ENCODE measurements around the gene TGFB3.
"Not testable (repeated sequence)": the region's sequence is repeated elsewhere in the genome, so short reads cannot be mapped to it uniquely, and the experiment has no call there.

Gene TGFB3

DNA sequence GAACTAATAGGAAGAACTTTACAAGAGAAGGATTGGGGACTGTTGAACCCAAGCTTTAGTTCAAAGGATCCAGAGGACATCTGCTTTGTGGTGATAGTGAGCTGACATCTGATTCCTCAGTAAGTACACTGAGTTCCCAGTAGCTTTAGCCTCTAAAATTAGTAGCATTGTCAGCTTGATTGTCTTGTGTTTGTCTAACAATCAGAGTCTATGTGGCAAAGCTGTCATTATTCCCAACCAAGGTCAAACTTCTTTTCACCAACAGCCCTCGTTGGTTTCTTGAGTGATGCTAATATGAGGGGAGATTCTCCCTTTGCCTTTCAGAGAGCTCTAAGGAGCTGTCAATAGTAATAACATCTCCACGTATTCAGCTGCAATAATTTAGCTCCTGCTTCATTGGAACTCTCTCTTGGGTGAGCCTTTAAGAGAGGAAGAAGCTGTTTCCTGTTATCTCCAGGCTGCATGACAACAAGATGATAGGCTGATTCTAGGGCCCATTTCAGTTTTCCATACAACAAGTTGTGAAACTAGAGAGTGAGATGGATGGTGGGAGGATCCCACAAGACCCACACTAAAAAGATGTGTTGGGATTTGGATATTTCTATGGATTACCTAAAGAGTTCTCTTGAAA lies 46.7 kb downstream of the TGFB3 start:
- TF ChIP-seq, protein P1, sequence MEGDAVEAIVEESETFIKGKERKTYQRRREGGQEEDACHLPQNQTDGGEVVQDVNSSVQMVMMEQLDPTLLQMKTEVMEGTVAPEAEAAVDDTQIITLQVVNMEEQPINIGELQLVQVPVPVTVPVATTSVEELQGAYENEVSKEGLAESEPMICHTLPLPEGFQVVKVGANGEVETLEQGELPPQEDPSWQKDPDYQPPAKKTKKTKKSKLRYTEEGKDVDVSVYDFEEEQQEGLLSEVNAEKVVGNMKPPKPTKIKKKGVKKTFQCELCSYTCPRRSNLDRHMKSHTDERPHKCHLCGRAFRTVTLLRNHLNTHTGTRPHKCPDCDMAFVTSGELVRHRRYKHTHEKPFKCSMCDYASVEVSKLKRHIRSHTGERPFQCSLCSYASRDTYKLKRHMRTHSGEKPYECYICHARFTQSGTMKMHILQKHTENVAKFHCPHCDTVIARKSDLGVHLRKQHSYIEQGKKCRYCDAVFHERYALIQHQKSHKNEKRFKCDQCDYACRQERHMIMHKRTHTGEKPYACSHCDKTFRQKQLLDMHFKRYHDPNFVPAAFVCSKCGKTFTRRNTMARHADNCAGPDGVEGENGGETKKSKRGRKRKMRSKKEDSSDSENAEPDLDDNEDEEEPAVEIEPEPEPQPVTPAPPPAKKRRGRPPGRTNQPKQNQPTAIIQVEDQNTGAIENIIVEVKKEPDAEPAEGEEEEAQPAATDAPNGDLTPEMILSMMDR (IDR thresholded peaks at IDR 0.05; ENCODE audit: low read depth, low read length), result no peak

GRCh38 chr14:75933712-75934296 lies 48.0 kb downstream of the TGFB3 start:
- TF ChIP-seq, protein P1 (IDR thresholded peaks at IDR 0.05; ENCODE audit: low read depth, low read length), result no peak
- H3K4me3 ChIP-seq (ENCODE audit: low read depth, low read length), result no peak overlapping the region

More for the DNA sequence above, 46.7 kb downstream of the TGFB3 start:
- no peak overlapping the region for H3K4me3 ChIP-seq (ENCODE audit: low read depth, low read length)

DNA sequence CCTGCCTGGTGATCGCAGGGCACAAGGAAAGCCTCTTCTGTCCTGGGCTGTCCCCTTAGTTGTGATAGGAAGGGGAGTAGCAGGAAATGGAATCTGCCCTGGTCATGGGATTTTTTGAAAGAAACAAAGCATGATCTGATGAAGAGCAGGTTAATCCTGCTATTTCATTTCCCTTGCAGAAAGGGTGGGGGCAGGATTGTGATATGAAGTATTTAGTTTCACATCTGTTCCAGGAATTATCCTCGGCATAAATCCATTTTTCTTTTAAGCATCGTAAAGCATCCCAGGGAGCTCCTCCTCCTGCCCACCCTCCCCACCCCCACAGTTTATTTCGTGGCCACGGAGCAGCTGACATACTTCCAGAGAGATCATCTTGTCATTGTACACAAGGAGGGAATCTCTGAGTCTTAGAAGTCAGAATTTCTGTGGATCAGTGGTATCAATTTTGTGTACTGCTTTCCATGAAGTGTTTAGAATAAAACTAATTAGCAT lies 53.1 kb downstream of the TGFB3 start:
- no peak overlapping the region for H3K4me3 ChIP-seq (ENCODE audit: low read depth, low read length)
- TF ChIP-seq, protein P1 (IDR thresholded peaks at IDR 0.05; ENCODE audit: low read depth, low read length), result no peak

DNA sequence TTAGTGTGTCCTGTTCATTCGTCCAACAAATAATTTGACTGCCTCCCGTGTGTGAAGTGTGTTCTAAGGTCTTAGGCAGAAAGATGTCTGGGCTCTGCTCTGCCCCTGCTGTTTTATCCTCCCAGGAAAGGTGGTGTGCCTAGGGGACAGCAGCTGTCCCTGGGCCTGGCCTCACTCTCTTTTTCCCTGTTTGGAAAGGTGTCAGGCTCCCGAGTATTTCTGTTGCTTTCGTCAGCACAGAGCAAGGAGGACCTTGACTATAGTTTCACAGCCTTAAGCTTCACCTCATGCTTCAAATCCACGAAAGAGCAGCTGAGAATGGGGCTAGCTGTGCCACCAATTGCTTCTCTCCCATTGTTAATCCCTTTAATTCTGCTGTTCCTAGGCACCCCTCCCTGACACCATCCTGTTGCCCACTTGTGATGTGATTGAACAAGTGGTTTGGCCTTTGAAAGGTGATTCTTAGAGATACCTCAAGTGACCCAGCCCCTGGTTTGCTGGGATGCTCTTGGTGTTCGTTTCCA lies 54.2 kb downstream of the TGFB3 start:
- no peak overlapping the region for H3K4me3 ChIP-seq (ENCODE audit: low read depth, low read length)
- TF ChIP-seq, protein P1 (IDR thresholded peaks at IDR 0.05; ENCODE audit: low read depth, low read length), result no peak

GRCh38 chr14:75926431-75927115 lies 55.2 kb downstream of the TGFB3 start:
- TF ChIP-seq, protein P1 (IDR thresholded peaks at IDR 0.05; ENCODE audit: low read depth, low read length), result no peak
- no peak overlapping the region for H3K4me3 ChIP-seq (ENCODE audit: low read depth, low read length)

- not testable (repeated sequence) for H3K4me3 ChIP-seq (ENCODE audit: low read depth, low read length)
Observed at GRCh38 chr14:75925141-75925840, 56.5 kb downstream of the TGFB3 start.

DNA sequence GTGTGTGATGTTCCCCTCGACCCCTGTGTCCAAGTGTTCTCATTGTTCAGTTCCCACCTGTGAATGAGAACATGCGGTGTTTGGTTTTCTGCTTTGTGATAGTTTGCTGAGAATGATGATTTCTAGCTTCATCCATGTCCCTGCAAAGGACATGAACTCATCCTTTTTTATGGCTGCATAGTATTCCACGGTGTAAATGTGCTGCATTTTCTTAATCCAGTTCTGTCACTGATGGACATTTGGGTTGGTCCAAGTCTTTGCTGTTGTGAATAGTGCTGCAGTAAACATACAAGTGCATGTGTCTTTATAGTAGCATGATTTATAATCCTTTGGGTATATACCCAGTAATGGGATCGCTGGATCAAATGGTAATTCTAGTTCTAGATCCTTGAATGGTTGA lies 61.4 kb downstream of the TGFB3 start:
- H3K4me3 ChIP-seq (ENCODE audit: low read depth, low read length), result not testable (repeated sequence)

GRCh38 chr14:75917946-75918335 lies 63.9 kb downstream of the TGFB3 start:
- H3K4me3 ChIP-seq (ENCODE audit: low read depth, low read length), result no peak overlapping the region
- TF ChIP-seq, protein P1 (IDR thresholded peaks at IDR 0.05; ENCODE audit: low read depth, low read length), result no peak
